Measurements from ENCODE around the gene SPATA17. TPM values are rescaled to one million over a fixed set of nuclear protein-coding genes. Genes with fewer than 3 reads are reported as not detected.
"Not testable (repeated sequence)": the region's sequence is repeated elsewhere in the genome, so short reads cannot be mapped to it uniquely, and the experiment has no call there.

SPATA17 gene
- polyA plus RNA-seq, 1 donor, result 2.6 TPM

- Histone ChIP-seq H3K4me3 (ENCODE audit: low read length) (no peak overlapping the region), H3K27me3 (ENCODE audit: control insufficient read depth, insufficient read depth, low read length) (no peaks in the 10 kb centered on the region), H3K9me3 (ENCODE audit: control insufficient read depth, low read depth, low read length) (no peaks in the 10 kb centered on the region), H3K4me1 (ENCODE audit: control insufficient read depth, insufficient read depth, low read length) (no peaks in the 10 kb centered on the region), H3K27ac (ENCODE audit: low read length) (no peak overlapping the region), H3K36me3 (ENCODE audit: control insufficient read depth, insufficient read depth, low read length) (no peaks in the 10 kb centered on the region)
- WGBS (ENCODE audit: insufficient coverage, low lambda C conversion rate), result no CpG with 5 or more reads among the region's 4 CpGs
- DNase-seq, result no peak
Observed at GRCh38 chr1:217674028-217674729, 43.0 kb downstream of the SPATA17 start.

- Histone ChIP-seq H3K4me1 (ENCODE audit: control insufficient read depth, insufficient read depth, low read length) (no peaks in the 10 kb centered on the region), H3K4me3 (ENCODE audit: low read length) (no peak overlapping the region), H3K27me3 (ENCODE audit: control insufficient read depth, insufficient read depth, low read length) (no peaks in the 10 kb centered on the region), H3K36me3 (ENCODE audit: control insufficient read depth, insufficient read depth, low read length) (no peaks in the 10 kb centered on the region), H3K27ac (ENCODE audit: low read length) (no peak overlapping the region), H3K9me3 (ENCODE audit: control insufficient read depth, low read depth, low read length) (no peaks in the 10 kb centered on the region)
- no peak for DNase-seq
- 82% methylated on average over 5 of the region's 5 CpGs for WGBS (ENCODE audit: insufficient coverage, low lambda C conversion rate)
Observed at GRCh38 chr1:217681806-217682205, 50.7 kb downstream of the SPATA17 start.

DNA sequence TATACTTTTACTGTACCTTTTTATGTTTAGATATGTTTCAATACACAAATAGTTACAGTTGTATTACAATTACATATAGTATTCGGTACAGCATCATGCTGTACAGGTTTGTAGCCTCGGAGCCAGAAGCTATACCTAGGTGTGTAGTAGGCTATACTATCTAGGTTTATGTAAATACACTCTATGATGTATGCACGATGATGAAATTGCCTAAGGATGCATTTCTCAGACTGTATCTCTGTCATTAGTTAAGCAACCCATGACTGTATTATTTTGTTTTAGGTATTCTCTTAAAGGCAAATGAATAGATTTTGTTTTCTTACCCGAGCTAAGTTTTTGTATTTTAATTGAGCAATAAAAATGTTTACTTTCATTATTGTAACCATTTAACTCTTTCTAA, 56.4 kb downstream of the SPATA17 start:
- H3K4me1 ChIP-seq (ENCODE audit: control insufficient read depth, insufficient read depth, low read length), result no peaks in the 10 kb centered on the region
- no peaks in the 10 kb centered on the region for H3K27me3 ChIP-seq (ENCODE audit: control insufficient read depth, insufficient read depth, low read length)
- H3K27ac ChIP-seq (ENCODE audit: low read length), result no peak overlapping the region
- 78% methylated on average over 1 of the region's 4 CpGs for WGBS (ENCODE audit: insufficient coverage, low lambda C conversion rate)
- H3K9me3 ChIP-seq (ENCODE audit: control insufficient read depth, low read depth, low read length), result no peaks in the 10 kb centered on the region
- H3K4me3 ChIP-seq (ENCODE audit: low read length), result no peak overlapping the region
- H3K36me3 ChIP-seq (ENCODE audit: control insufficient read depth, insufficient read depth, low read length), result no peaks in the 10 kb centered on the region
- DNase-seq, result no peak

GRCh38 chr1:217696140-217696539, 65.0 kb downstream of the SPATA17 start:
- not testable (repeated sequence) for DNase-seq; H3K4me1 ChIP-seq (ENCODE audit: control insufficient read depth, insufficient read depth, low read length); H3K9me3 ChIP-seq (ENCODE audit: control insufficient read depth, low read depth, low read length); H3K27me3 ChIP-seq (ENCODE audit: control insufficient read depth, insufficient read depth, low read length); H3K4me3 ChIP-seq (ENCODE audit: low read length); H3K36me3 ChIP-seq (ENCODE audit: control insufficient read depth, insufficient read depth, low read length); H3K27ac ChIP-seq (ENCODE audit: low read length)
- 100% methylated on average over 3 of the region's 25 CpGs for WGBS (ENCODE audit: insufficient coverage, low lambda C conversion rate)

- 100% methylated on average over 2 of the region's 6 CpGs for WGBS (ENCODE audit: insufficient coverage, low lambda C conversion rate)
- Histone ChIP-seq H3K36me3 (ENCODE audit: control insufficient read depth, insufficient read depth, low read length) (no peaks in the 10 kb centered on the region), H3K4me1 (ENCODE audit: control insufficient read depth, insufficient read depth, low read length) (no peaks in the 10 kb centered on the region), H3K27me3 (ENCODE audit: control insufficient read depth, insufficient read depth, low read length) (no peaks in the 10 kb centered on the region), H3K4me3 (ENCODE audit: low read length) (no peak overlapping the region), H3K9me3 (ENCODE audit: control insufficient read depth, low read depth, low read length) (no peaks in the 10 kb centered on the region), H3K27ac (ENCODE audit: low read length) (no peak overlapping the region)
- DNase-seq, result no peak
Observed at GRCh38 chr1:217703326-217703725, 72.2 kb downstream of the SPATA17 start.

GRCh38 chr1:217712925-217713597, 81.9 kb downstream of the SPATA17 start:
- Histone ChIP-seq H3K4me3 (ENCODE audit: low read length) (no peak overlapping the region), H3K36me3 (ENCODE audit: control insufficient read depth, insufficient read depth, low read length) (no peaks in the 10 kb centered on the region), H3K27ac (ENCODE audit: low read length) (no peak overlapping the region), H3K9me3 (ENCODE audit: control insufficient read depth, low read depth, low read length) (no peaks in the 10 kb centered on the region), H3K27me3 (ENCODE audit: control insufficient read depth, insufficient read depth, low read length) (no peaks in the 10 kb centered on the region), H3K4me1 (ENCODE audit: control insufficient read depth, insufficient read depth, low read length) (no peaks in the 10 kb centered on the region)
- no peak for DNase-seq
- WGBS (ENCODE audit: insufficient coverage, low lambda C conversion rate), result 80% methylated on average over 1 of the region's 5 CpGs

GRCh38 chr1:217715681-217716080, 84.5 kb downstream of the SPATA17 start:
- Histone ChIP-seq H3K27me3 (ENCODE audit: control insufficient read depth, insufficient read depth, low read length) (no peaks in the 10 kb centered on the region), H3K27ac (ENCODE audit: low read length) (no peak overlapping the region), H3K9me3 (ENCODE audit: control insufficient read depth, low read depth, low read length) (no peaks in the 10 kb centered on the region), H3K36me3 (ENCODE audit: control insufficient read depth, insufficient read depth, low read length) (no peaks in the 10 kb centered on the region), H3K4me3 (ENCODE audit: low read length) (no peak overlapping the region), H3K4me1 (ENCODE audit: control insufficient read depth, insufficient read depth, low read length) (no peaks in the 10 kb centered on the region)
- no peak for DNase-seq
- no CpG with 5 or more reads among the region's 4 CpGs for WGBS (ENCODE audit: insufficient coverage, low lambda C conversion rate)

GRCh38 chr1:217717959-217718358, 86.8 kb downstream of the SPATA17 start:
- H3K27ac ChIP-seq (ENCODE audit: low read length), result no peak overlapping the region
- H3K27me3 ChIP-seq (ENCODE audit: control insufficient read depth, insufficient read depth, low read length), result no peaks in the 10 kb centered on the region
- no peaks in the 10 kb centered on the region for H3K9me3 ChIP-seq (ENCODE audit: control insufficient read depth, low read depth, low read length)
- H3K4me1 ChIP-seq (ENCODE audit: control insufficient read depth, insufficient read depth, low read length), result no peaks in the 10 kb centered on the region
- no peak for DNase-seq
- no peaks in the 10 kb centered on the region for H3K36me3 ChIP-seq (ENCODE audit: control insufficient read depth, insufficient read depth, low read length)
- WGBS (ENCODE audit: insufficient coverage, low lambda C conversion rate), result 17% methylated on average over 1 of the region's 1 CpG
- no peak overlapping the region for H3K4me3 ChIP-seq (ENCODE audit: low read length)

- no peaks in the 10 kb centered on the region for H3K36me3 ChIP-seq (ENCODE audit: control insufficient read depth, insufficient read depth, low read length)
- H3K27me3 ChIP-seq (ENCODE audit: control insufficient read depth, insufficient read depth, low read length), result no peaks in the 10 kb centered on the region
- no peak overlapping the region for H3K27ac ChIP-seq (ENCODE audit: low read length)
- H3K4me3 ChIP-seq (ENCODE audit: low read length), result no peak overlapping the region
- DNase-seq, result no peak
- H3K9me3 ChIP-seq (ENCODE audit: control insufficient read depth, low read depth, low read length), result no peaks in the 10 kb centered on the region
- WGBS (ENCODE audit: insufficient coverage, low lambda C conversion rate), result no CpG with 5 or more reads among the region's 2 CpGs
- no peaks in the 10 kb centered on the region for H3K4me1 ChIP-seq (ENCODE audit: control insufficient read depth, insufficient read depth, low read length)
Observed at GRCh38 chr1:217718873-217719272, 87.7 kb downstream of the SPATA17 start.

DNA sequence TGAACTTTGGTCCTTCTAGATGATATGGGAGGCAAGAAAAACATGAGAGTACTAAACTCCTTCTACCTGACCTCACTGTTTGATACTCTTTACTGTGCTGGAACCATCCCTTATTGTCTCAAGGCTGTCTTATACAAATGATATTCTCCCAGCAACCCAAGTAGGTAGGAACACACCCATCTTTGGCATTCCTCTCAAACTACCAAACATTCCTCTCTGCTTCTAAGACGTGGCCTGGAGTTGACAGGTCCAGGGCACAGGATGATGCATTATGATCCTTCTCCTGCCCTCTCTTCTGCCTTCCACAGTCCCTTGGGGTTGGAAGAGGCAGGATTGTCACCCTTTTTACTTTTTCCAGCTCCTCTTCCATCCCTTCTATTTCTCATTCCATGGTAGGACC, 90.5 kb downstream of the SPATA17 start:
- no peaks in the 10 kb centered on the region for H3K36me3 ChIP-seq (ENCODE audit: control insufficient read depth, insufficient read depth, low read length)
- H3K27me3 ChIP-seq (ENCODE audit: control insufficient read depth, insufficient read depth, low read length), result no peaks in the 10 kb centered on the region
- H3K9me3 ChIP-seq (ENCODE audit: control insufficient read depth, low read depth, low read length), result no peaks in the 10 kb centered on the region
- WGBS (ENCODE audit: insufficient coverage, low lambda C conversion rate), result no CpG with 5 or more reads among the region's 1 CpG
- H3K4me1 ChIP-seq (ENCODE audit: control insufficient read depth, insufficient read depth, low read length), result no peaks in the 10 kb centered on the region
- H3K27ac ChIP-seq (ENCODE audit: low read length), result no peak overlapping the region
- no peak for DNase-seq
- H3K4me3 ChIP-seq (ENCODE audit: low read length), result no peak overlapping the region

DNA sequence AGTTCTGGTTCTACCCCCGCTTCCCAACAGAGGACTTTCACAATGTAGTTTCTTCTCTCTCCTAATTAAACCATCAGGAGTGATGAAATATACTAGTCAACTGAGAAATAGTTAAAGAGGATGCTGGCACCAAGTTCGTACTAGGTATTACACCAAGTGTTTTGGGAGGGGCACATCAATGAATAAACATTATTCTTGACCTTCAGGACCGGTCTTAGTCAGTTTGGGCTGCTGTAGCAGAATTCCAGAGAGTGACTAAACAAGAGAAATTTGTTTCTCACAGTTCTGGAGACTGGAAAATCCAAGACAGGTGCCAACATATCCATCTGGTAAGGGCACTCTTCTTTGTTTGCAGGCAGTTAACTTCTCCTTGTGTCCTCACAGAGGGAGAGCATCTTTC, 103.8 kb downstream of the SPATA17 start:
- H3K27me3 ChIP-seq (ENCODE audit: control insufficient read depth, insufficient read depth, low read length), result no peaks in the 10 kb centered on the region
- no peaks in the 10 kb centered on the region for H3K36me3 ChIP-seq (ENCODE audit: control insufficient read depth, insufficient read depth, low read length)
- WGBS (ENCODE audit: insufficient coverage, low lambda C conversion rate), result 88% methylated on average over 1 of the region's 3 CpGs
- H3K4me1 ChIP-seq (ENCODE audit: control insufficient read depth, insufficient read depth, low read length), result no peaks in the 10 kb centered on the region
- H3K27ac ChIP-seq (ENCODE audit: low read length), result no peak overlapping the region
- H3K9me3 ChIP-seq (ENCODE audit: control insufficient read depth, low read depth, low read length), result no peaks in the 10 kb centered on the region
- no peak overlapping the region for H3K4me3 ChIP-seq (ENCODE audit: low read length)
- no peak for DNase-seq

All from large intestine (tissue), 3 donors.